A204.1 (cell line): ENCODE measurements around the gene ZNF791.
"Not testable (repeated sequence)": the region's sequence is repeated elsewhere in the genome, so short reads cannot be mapped to it uniquely, and the experiment has no call there.

Experiments used
- FAIRE-seq: peaks from 2 replicates; lab custom pipeline; 2012; peaks lifted over from hg19 to GRCh38; lab: Jason Lieb, UNC

The ZNF791 gene

GRCh38 chr19:12629215-12629614 lies 18.5 kb downstream of the ZNF791 start:
- FAIRE-seq, result no peak

- no peak for FAIRE-seq
Observed at GRCh38 chr19:12636631-12637030, 25.9 kb downstream of the ZNF791 start.

GRCh38 chr19:12638611-12639182 lies 28.0 kb downstream of the ZNF791 start:
- FAIRE-seq, result no peak

- no peak for FAIRE-seq
Observed at GRCh38 chr19:12639901-12640613, 29.3 kb downstream of the ZNF791 start.

GRCh38 chr19:12641456-12641855 lies 30.7 kb downstream of the ZNF791 start:
- no peak for FAIRE-seq

GRCh38 chr19:12642506-12642905 lies 31.8 kb downstream of the ZNF791 start:
- no peak for FAIRE-seq

DNA sequence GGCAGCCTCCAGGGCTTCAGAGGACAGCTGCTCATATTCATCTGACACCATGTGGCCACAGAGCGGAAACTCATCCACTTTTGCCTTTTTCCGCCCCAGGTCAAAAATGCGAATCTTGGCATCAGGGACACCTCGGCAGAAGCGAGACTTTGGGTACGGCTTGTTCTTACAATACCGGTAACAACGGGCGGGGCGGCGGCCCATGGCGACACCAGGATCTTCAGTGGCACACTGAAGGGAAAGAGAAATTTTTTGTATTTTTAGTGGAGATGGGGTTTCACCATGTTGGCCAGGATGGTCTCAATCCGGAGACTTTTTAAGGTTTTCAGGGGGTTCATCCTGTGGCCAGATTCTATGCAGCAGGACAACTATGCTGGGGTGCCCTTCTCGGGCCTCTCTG lies 33.0 kb downstream of the ZNF791 start:
- FAIRE-seq, result not testable (repeated sequence)

- FAIRE-seq, result no peak
Observed at GRCh38 chr19:12646551-12646950, 35.8 kb downstream of the ZNF791 start.

DNA sequence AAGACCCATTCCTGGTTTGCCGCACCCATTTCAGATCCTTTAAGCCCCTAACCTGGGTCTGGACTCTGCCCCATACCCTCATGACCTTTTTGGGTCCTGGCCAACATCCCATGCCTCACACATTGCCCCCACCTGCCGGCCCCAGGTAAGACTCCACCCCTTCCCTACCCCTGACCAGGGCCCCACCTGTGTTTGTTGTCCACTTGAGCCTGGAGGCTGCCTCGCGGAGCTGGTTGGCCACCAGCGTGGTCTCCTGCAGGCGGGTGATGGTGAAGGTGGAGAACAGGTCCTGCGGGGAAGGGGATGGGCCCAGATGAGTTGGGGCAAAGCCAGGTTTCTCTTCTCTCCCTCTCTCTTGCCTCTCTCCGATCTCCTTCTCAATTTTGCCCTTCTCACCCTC lies 36.3 kb downstream of the ZNF791 start:
- no peak for FAIRE-seq

GRCh38 chr19:12647490-12648071 lies 36.9 kb downstream of the ZNF791 start:
- FAIRE-seq, result no peak

GRCh38 chr19:12648088-12648487 lies 37.4 kb downstream of the ZNF791 start:
- FAIRE-seq, result no peak

DNA sequence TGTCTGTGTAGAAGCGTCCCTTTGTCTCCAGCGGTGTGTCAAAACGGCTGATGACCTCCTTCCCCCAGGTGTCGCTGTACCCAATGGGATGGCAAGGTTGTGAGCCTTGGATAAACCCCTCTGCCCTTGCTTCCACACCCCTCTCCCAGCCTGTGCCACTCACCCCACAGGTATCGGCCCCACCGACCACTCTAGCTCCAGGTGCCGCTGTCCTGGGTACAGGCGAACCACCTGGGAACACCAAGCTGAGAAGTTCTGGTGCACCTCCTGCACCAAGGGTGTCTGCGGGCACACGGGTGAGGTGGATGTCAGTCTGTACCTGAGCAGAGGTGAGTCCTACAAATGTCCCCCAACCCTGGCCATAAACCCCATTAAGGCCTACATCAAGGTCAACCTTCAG lies 39.2 kb downstream of the ZNF791 start:
- FAIRE-seq, result no peak

GRCh38 chr19:12652219-12652618 lies 41.5 kb downstream of the ZNF791 start:
- no peak for FAIRE-seq

- no peak for FAIRE-seq
Observed at GRCh38 chr19:12655546-12655945, 44.8 kb downstream of the ZNF791 start.

DNA sequence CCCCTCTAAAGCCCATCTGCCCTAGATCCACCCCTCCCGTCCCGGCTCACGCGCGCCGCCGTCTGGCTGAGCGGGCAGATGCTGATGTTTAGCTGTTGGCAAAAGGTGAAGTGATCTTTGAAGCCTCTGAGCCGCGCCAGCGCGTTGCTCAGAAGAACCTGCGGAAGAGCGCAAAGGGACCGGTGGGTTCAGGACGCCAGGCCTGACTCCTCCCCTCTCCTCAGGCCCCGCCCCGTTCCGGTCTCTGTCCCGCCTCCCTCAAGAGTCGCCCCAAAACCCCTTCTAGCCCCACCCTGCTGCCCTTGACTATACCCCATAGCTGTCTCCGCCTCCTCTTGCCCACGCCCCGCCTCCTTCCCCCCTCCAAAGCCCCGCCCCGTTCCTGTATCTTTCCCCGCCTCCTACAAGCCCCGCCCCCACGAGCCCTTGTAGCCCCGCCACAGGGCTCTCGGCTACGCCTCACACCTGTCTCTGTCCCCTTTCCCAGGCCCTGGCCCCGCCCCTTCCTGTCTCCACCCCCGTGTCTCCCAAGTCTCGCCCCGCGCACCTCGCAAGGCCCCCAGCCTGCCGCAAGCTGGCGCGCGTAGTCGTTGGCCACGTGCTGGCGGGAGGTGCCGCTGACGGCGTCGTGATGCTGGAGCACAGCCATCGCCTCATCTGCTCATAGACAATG lies 46.3 kb downstream of the ZNF791 start:
- FAIRE-seq, result no peak

DNA sequence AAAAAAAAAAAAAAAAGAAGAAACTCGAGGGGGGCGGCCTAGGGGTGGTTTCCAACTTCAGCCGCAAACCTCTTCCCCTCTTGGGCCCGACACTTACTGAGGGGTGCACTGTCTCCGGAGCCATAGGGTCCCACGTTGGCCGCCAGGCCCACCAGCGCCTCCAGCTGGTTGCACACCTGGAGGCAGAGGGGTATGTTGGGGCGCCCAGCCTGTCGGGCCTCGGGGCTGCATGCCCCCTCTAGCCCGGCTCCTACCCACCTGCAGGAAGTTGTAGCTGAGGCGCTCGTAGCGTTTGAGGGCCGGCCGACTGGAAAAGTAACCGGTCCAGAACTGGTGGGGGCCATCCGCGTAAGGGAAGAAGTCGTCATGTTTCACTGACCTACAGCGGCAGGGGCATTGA lies 47.2 kb downstream of the ZNF791 start:
- no peak for FAIRE-seq

DNA sequence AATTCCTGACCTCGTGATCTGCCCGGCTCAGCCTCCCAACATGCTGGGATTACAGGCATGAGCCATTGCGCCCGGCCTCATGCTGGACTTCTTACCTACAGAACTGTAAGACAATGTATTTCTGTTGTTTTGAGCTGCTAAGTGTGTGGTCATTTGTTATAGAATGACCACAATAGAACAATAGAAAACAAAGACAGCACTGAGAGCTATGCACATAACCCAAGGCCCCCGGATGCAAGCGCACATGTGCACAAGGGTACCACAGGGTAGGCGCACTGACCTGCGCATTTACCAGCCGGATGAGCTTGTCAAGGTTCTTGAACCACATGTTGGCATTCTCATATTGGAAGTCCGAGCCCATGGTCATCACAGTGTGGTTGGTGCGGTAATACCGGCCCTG lies 50.3 kb downstream of the ZNF791 start:
- no peak for FAIRE-seq

DNA sequence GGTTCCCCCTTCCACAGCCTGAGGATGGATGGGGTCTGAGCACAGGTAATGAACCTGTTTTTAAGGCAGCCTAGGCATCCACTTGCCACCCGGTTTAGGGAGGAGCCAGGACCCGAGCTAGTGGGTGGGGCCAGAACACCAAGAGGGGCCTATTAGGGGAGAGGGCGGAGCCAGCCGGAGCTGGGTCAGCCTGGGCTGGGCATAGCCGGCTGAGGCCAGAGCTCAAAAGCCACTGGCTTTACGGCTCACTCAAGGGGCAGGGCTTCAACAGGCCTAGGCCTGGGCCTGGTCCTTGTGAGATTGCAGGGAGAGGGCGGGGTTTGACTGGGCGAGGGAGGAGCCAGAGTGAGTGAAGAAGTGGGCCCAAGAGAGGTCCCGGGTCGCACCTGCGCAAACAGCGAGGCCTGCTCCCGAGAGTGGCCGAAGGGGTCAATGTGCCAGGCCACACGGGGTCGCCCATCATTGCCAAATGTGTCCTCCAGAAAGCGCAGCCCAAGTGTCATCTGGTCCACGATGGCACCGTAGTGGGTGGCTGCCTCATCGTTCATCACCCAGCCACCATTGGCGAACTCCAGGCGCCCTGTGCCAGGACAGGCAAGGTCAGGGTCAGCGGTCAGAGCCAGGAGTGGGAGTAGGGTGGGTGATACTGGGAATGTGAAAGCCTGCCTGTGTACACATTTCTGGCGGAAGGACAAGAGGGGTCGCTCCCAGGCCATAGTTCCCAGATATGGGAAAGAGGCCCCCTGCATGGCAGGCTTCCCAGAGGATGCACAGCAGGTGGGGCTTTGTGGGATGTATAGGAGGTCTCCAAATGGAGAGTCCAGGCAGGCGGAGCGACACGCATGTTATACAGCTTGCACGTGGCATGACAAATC lies 53.9 kb downstream of the ZNF791 start:
- FAIRE-seq, result no peak

- no peak for FAIRE-seq
Observed at GRCh38 chr19:12665281-12665573, 54.5 kb downstream of the ZNF791 start.

GRCh38 chr19:12665671-12666264 lies 55.0 kb downstream of the ZNF791 start:
- no peak for FAIRE-seq

DNA sequence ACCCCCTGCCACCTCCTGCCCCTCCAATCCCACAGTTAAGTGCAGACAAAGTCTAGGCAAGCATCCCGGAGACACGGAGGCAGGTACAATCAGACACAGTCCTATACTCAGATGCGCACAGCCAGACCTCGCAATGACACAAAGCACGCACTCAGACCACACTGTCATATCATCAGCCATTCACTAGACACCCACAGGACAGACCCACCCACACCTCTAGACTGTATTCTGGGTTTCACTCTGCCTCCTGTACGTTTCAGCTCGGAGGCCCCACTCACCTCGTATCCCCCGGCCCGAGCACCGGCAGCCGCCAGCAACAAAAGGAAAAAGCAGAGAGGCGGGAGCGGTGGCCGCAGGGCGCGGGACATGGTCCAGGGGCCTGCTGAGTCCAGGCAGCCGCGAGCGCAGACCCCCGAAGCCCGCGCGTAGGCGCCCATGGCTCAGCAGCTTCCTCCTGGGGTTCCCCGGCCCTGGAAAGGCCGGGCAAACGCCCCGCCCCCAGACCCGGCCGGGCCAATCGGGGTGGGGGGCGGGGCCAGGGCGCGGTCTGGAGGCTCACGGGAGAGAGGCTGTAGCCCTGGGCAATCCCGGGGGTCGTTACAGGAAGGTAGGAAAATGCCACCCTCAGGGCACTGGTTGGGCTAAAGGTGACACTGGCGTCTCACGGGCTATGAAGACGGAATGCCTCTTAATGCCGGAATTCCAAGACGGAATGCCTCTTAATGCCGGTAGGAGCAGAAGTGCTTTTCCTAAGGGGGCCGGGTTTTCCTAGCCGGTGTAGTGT lies 55.7 kb downstream of the ZNF791 start, which contains the start of the genes MAN2B1 and WDR83:
Gene MAN2B1 (minus strand): TSS at position 478 of the 784 bp plus-strand sequence. CDS start 41 bp downstream, at position 437.
Gene WDR83 (plus strand): TSS at position 543 of the 784 bp plus-strand sequence. CDS start 2,984 bp downstream, outside the sequence.
- no peak for FAIRE-seq
